Activated gamma-delta T cell (primary cell): ENCODE measurements around the gene BBS12.
"Not testable (repeated sequence)": the region's sequence is repeated elsewhere in the genome, so short reads cannot be mapped to it uniquely, and the experiment has no call there.

Experiments used
- DNase-seq: peaks from one replicate; lab custom pipeline; 2025; lab: John Stamatoyannopoulos, UW

Gene BBS12

GRCh38 chr4:122765692-122766352, 33.3 kb downstream of the BBS12 start:
- no peak for DNase-seq

- DNase-seq: no peak
Measured at GRCh38 chr4:122766353-122766705, 33.8 kb downstream of the BBS12 start.

DNA sequence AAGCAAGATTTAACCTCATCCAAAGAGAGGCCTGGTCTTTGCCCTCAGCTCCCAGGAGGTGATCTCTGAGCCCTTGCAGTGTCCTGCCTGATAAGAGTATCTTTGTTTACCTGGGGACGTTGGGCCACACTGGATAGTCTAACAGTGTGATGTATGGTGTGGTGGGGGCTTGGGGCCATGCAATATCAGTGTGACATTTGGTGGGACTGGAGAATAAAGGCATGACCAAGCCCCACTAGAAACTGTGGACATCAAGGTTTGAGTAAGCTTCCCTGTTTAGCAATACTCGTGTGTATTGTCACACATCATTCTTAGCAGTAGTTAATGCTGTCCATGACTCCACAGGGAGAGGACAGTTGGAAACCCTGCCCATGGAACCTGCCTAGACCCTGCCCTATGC, 34.4 kb downstream of the BBS12 start:
- no peak for DNase-seq

DNA sequence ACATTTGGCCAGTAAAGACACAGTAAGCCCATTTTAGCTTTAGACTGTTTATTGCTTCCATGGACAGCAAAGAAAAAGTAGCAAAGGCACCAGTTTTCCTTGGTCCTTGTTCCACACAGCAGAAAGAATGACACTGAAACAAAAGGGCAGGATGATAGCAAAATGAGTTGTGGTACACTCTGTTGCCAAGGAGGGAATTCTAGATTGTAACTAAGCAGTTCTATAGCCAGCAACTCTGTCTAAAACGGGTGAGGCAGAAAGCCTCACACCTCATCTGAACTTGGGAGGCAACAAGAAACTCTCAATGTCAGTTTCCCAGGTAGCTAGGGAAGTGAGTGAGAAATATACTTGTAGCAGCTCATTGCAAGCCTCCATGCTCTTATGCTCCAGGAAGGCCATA, 39.2 kb downstream of the BBS12 start:
- no peak for DNase-seq

GRCh38 chr4:122772311-122772710, 39.8 kb downstream of the BBS12 start:
- DNase-seq: no peak

GRCh38 chr4:122772986-122773385, 40.5 kb downstream of the BBS12 start:
- DNase-seq: no peak

GRCh38 chr4:122775039-122775438, 42.5 kb downstream of the BBS12 start:
- DNase-seq: no peak

DNA sequence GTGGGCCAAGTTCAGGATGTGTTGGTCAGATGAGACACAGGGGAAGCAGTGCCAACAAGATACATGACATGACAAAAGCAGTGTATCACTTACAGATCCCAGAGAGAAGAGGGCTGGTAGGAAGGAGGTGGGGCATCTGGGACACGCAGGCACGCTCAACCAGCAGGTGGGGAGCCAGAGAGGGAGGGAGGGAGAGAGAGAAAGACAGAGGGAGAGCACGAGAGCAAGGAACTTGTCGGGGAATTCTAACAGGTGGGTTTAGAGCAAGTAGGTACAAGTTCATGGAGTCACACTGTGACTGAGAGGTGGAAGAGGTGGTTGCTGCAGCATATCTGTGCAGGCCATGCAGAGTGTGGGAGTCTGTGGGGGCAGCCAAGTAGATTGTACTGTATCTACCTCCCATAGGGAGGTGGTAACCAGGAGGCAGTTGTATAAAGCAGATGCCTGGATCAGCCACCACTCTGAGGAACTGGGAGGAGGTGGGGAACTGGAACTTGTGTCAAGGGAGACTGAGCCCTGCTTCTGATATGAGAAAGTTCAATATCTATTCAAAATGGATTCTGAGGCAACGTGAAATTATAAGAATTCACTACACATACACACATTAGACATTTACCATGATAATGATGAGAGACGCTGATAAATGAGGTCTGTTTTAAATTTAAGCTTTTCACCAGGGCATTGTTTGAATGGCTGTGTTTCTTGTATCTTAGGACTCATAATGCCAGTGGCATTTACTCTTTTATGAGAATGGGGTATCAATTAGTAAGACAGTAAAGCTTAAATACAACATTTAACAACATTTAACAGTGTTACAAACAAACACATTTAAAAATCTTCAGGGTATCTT, 43.7 kb downstream of the BBS12 start:
- no peak for DNase-seq

DNA sequence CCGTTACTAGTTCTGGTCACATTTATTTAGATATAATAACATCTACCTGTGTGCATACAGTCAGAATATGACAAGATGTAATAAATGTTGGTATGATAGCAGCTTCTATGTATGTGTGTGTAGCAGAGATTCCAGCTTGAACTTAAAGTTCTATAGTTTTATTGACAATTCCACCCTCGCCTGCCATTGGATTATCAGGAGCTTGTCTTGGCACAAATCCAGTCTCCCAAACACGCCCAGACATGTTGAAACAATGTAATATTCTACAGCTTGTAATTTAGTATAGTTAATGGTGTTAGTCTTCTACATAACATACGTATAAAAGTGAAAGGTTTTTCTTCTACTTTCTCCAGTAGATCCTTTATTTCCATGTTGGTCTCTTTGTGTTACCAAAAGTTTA, 44.4 kb downstream of the BBS12 start:
- DNase-seq: no peak

DNA sequence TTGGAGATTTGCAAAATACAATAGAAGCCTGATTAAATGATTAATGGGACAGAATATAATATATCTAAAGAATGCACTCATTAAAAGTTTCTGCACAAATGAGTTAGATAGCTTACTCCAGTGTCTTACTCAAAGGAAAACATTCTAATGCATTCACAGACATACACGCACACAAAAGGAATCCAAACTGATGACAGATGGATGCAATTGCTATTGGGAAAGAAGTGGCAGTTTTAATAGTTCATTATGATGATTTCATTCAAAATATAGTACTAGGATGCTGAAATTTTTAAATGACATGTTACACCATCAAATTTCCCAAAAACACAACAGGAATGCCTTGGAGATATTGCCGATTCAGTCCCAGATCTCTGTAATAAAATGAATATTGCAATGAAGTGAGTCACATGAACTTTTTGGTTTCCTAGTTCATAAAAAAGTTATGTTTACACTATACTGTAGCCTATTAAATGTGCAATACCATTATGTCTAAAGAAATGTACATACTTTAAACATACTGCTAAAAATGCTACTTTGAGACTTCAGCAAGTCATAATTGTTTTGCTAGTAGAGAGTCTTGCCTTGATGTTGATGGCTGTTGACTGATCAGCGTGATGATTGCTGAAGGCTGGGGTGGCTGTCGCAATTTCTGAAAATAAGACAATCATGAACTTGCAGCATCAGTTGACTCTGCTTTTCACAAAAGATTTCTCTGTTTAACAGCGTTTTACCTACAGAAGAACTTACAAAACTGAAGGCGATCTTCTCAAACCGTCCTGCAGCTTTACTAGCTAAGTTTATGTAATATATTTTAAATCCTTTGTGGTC, 45.6 kb downstream of the BBS12 start:
- DNase-seq: no peak

DNA sequence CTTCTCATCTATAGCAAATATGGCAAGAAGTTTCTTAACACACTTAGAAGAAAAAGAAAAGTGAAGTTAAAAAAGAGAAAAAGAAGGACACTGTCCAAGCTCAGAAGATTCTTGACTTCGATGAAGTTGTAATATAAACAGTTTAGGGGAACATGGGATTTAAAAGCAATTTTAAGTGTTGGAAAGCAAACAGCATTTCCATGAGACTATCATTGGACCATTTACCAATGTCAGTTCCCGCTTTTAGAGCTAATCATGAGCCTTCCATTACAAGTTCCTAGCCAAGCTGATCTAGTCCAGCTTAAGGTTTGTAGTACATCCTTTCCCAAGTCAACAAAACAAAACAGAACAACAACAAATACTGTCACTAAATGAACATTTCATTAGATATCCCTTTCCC, 49.0 kb downstream of the BBS12 start:
- DNase-seq: no peak

DNA sequence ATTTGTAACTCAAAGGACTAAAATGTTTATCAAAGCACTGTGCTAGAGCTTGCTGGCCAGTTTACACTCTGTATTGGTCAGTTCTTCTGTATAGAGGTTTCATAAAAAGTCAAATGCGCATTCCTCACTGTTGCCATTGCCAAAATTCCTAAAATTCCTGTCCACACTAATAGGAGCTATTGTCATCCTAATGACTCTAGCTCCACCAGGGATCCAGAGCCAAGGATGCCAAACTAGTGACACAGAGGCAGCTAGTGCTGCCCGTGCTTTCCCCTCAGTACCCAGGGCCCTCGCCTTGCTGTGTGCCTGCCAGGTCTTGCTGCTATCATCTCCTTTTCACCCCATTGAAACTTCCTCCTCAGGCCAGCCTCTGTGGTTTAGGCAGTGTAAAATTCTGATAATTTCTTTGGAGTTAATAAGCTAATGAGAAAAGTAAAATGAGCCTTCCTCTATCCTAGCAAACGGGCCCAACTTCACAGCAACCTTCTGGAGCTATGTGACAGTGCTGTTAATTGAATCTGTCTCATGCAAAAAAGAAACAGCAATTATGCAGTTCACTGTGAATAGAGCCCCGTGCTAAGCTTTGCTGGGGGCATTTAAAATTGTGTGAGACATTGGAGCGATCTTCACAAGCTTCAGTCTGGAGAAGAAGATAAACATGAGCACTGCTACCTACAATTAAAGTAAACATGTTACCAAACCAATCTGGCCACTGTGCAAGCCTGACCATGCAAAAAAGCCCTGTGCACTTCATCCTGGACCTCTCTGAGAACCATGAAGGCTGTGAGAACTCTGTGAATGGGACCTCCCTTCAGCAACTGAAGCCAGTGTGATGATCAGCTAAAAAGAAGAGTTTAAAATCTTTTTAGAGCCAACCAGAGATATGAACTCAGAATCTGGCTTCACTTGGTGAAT, 51.1 kb downstream of the BBS12 start:
- no peak for DNase-seq

GRCh38 chr4:122784261-122784660, 51.8 kb downstream of the BBS12 start:
- DNase-seq: no peak

GRCh38 chr4:122785099-122785498, 52.6 kb downstream of the BBS12 start:
- no peak for DNase-seq

- DNase-seq: not testable (repeated sequence)
Measured at GRCh38 chr4:122786296-122786695, 53.8 kb downstream of the BBS12 start.

DNA sequence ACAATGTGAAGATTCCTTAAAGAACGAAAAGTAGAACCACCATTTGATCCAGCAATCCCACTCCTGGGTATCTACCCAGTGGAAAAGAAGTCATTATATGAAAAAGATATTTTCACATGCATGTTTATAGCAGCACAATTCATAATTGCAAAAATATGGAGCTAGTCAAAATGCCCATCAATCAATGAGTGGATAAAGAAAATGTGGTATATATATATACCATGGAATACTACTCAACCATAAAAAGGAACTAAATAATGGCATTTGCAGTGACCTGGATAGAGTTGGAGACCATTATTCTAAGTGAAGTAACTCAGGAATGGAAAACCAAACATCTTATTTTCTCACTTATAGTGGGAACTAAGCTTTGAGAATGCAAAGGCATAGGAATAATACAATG, 54.4 kb downstream of the BBS12 start:
- DNase-seq: not testable (repeated sequence)

DNA sequence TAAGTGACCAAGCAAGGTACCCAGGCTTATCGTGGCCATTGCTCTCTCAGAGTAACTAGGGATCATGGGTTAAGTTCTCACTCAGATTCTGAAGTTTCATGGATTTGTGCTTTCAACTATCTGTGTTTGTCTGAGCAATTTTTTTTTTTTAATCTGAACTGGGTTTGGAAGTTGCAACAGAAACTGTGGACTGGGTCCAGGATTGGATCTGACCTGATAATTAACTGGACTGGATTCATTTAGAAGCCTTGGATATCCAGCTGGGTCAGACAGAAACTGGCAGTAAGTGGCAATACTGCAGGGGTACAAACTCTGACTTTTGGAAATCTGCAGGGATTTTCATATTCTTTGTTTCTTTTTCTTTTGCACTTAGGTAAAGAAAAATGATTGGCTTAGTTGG, 55.4 kb downstream of the BBS12 start:
- no peak for DNase-seq

GRCh38 chr4:122788935-122789334, 56.4 kb downstream of the BBS12 start:
- no peak for DNase-seq

DNA sequence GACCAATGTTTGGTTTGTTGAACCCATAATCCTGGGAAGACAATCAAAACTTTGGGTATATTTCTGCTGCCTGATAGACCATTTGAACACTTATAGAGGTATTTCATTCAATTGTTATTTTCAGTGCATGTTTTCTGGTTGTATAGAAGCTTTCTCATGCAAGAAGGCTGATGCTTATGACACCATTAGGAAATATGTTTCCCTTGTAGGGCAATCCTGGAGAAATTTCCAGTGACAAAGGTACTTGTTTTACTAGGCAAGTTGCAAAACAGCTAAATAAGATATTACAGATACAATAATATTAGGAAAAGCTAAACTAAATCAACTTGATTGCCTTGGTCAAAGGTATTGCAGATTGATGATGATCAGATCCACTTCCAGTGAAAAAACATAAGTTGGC, 61.3 kb downstream of the BBS12 start:
- no peak for DNase-seq
